ENCODE results near the gene C1orf116. TPM values are rescaled to one million over a fixed set of nuclear protein-coding genes. Genes with fewer than 3 reads are reported as not detected.

C1orf116 gene
- total RNA-seq, 3 donors from 2014 or later (not counting 1 experiment from before 2014, with no cell fraction given) = 0.21 to 0.39 (median 0.30) TPM

GRCh38 chr1:207027206-207027777 is 5.3 kb downstream of the C1orf116 start:
- WGBS (ENCODE audit: insufficient coverage) = 94% methylated on average over 18 of the region's 18 CpGs
- Histone ChIP-seq H3K36me3 (ENCODE audit: control insufficient read depth, insufficient read depth, low read length) (no peaks in the 10 kb centered on the region), H3K27ac (ENCODE audit: low read length) (no peak overlapping the region), H3K9me3 (ENCODE audit: control insufficient read depth, insufficient read depth, low read length) (no peaks in the 10 kb centered on the region), H3K4me1 (ENCODE audit: control insufficient read depth, insufficient read depth, low read length) (no peaks in the 10 kb centered on the region), H3K27me3 (ENCODE audit: control insufficient read depth, insufficient read depth, low read length) (no peaks in the 10 kb centered on the region), H3K4me3 (ENCODE audit: low read length) (no peak overlapping the region)
- DNase-seq = no peak
- H3K4me3 Mint-ChIP-seq = no peak overlapping the region
- H3K36me3 Mint-ChIP-seq = no peaks in the 10 kb centered on the region
- no peaks in the 10 kb centered on the region for H3K9me3 Mint-ChIP-seq
- H3K27me3 Mint-ChIP-seq (ENCODE audit: low read depth in 2 of 2) = peaks cover 37 to 42% of the 10 kb centered on the region in 2 donors
- H3K4me1 Mint-ChIP-seq = no peaks in the 10 kb centered on the region
- no peak for ATAC-seq
- no peak for TF ChIP-seq CTCF (IDR thresholded peaks at IDR 0.05)
- intact Hi-C loops (cut with micrococcal nuclease) = no loop called here
- H3K27ac Mint-ChIP-seq = no peak overlapping the region

GRCh38 chr1:207026104-207026534 is 6.4 kb downstream of the C1orf116 start:
- Mint-ChIP-seq H3K4me3 (no peak overlapping the region), H3K27ac (no peak overlapping the region), H3K27me3 (ENCODE audit: low read depth in 2 of 2) (peaks cover 25 to 32% of the 10 kb centered on the region in 2 donors), H3K36me3 (no peaks in the 10 kb centered on the region), H3K9me3 (no peaks in the 10 kb centered on the region), H3K4me1 (no peaks in the 10 kb centered on the region)
- no peak for TF ChIP-seq CTCF (IDR thresholded peaks at IDR 0.05)
- intact Hi-C loops (cut with micrococcal nuclease) = no loop called here
- Histone ChIP-seq H3K36me3 (ENCODE audit: control insufficient read depth, insufficient read depth, low read length) (no peaks in the 10 kb centered on the region), H3K27ac (ENCODE audit: low read length) (no peak overlapping the region), H3K4me3 (ENCODE audit: low read length) (no peak overlapping the region), H3K27me3 (ENCODE audit: control insufficient read depth, insufficient read depth, low read length) (no peaks in the 10 kb centered on the region), H3K4me1 (ENCODE audit: control insufficient read depth, insufficient read depth, low read length) (no peaks in the 10 kb centered on the region), H3K9me3 (ENCODE audit: control insufficient read depth, insufficient read depth, low read length) (no peaks in the 10 kb centered on the region)
- ATAC-seq (no peak), DNase-seq (no peak)
- 94% methylated on average over 3 of the region's 4 CpGs for WGBS (ENCODE audit: insufficient coverage)

- no peak for ATAC-seq
- Mint-ChIP-seq H3K4me1 (no peaks in the 10 kb centered on the region), H3K4me3 (no peak overlapping the region), H3K27me3 (ENCODE audit: low read depth in 2 of 2) (peaks cover 25 to 28% of the 10 kb centered on the region in 2 donors), H3K36me3 (no peaks in the 10 kb centered on the region), H3K9me3 (no peaks in the 10 kb centered on the region), H3K27ac (no peak overlapping the region)
- WGBS (ENCODE audit: insufficient coverage) = 64% methylated on average over 5 of the region's 5 CpGs
- H3K9me3 ChIP-seq (ENCODE audit: control insufficient read depth, insufficient read depth, low read length) = no peaks in the 10 kb centered on the region
- no peak overlapping the region for H3K27ac ChIP-seq (ENCODE audit: low read length)
- no peaks in the 10 kb centered on the region for H3K4me1 ChIP-seq (ENCODE audit: control insufficient read depth, insufficient read depth, low read length)
- H3K4me3 ChIP-seq (ENCODE audit: low read length) = no peak overlapping the region
- no peaks in the 10 kb centered on the region for H3K36me3 ChIP-seq (ENCODE audit: control insufficient read depth, insufficient read depth, low read length)
- no peak for TF ChIP-seq CTCF (IDR thresholded peaks at IDR 0.05)
- H3K27me3 ChIP-seq (ENCODE audit: control insufficient read depth, insufficient read depth, low read length) = no peaks in the 10 kb centered on the region
- intact Hi-C loops (cut with micrococcal nuclease) = no loop called here
- DNase-seq = no peak
Measured at GRCh38 chr1:207025146-207025880, 7.2 kb downstream of the C1orf116 start.

All from natural killer cell (primary cell).